ENCODE data around the gene KIF23. TPM values are rescaled to one million over a fixed set of nuclear protein-coding genes. Genes with fewer than 3 reads are reported as not detected.
"Not testable (repeated sequence)": the region's sequence is repeated elsewhere in the genome, so short reads cannot be mapped to it uniquely, and the experiment has no call there.

KIF23 gene
- polyA plus RNA-seq, 2 of the 4 experiments (the other 2 are of a cell fraction) = 81.8 to 117 TPM

DNA sequence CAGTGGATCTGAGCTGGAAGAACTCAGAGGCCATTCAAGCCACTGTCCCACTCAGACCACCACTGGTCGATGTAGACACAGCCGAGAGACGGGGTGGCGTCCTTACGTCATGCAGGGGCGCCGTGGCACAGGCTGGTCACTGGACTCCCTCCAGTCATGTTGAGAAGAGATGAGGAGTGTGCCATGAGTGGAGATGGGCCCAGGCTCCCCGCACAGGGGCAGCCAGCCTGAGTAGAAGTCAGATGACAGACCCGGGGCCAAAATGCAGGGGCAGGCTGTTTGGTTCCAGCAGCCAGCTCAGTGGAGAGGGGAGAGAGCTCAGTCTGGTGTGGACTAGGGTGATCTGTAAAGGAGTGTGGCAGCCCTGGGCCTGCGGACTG lies 33.4 kb upstream of the KIF23 start:
- no peak for FAIRE-seq

DNA sequence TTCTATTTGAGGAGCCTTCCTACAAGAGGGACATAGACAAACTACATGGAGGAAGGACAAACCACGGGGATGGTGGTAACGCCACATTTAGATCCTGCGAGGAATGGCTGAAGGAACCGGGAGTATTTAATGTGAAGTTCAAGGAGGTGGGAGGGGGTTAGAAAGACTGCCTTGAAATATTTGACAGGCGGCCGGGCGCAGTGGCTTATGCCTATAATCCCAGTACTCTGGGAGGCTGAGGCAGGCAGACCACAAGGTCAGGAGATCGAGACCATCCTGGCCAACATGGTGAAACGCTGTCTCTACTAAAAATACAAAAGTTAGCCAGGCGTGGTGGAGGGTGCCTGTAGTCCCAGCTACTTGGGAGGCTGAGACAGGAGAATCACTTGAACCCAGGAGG lies 32.0 kb upstream of the KIF23 start:
- 95% methylated on average over 10 of the region's 10 CpGs for WGBS (ENCODE audit: missing lambda C conversion rate)
- POLR2A ChIA-PET; ATAC-seq; H3K4me2 ChIP-seq; DNase-seq (ENCODE audit: low read depth in 1 of 2, low spot score in 1 of 2); H3K27ac ChIP-seq; H3K4me1 ChIP-seq; H3K4me3 ChIP-seq; FAIRE-seq; H3K9me3 ChIP-seq: not testable (repeated sequence)
- CTCF ChIA-PET = interaction anchor here (1.2 to 9.2 kb wide), 4 partner anchors 12 to 323 kb away, joined by 3 to 83 read pairs (median 4); partner anchors contain the start of gene GLCE

More for the DNA sequence above, 33.4 kb upstream of the KIF23 start:
- Histone ChIP-seq H3K27ac (no peak overlapping the region), H3K4me2 (no peak overlapping the region), H3K9me3 (no peaks in the 10 kb centered on the region), H3K4me1 (peaks cover 9% of the 10 kb centered on the region), H3K4me3 (no peak overlapping the region)
- ATAC-seq (peak in 1 of 2 experiments; percentile 12; a peak in 2 of 6 replicates), DNase-seq (ENCODE audit: low read depth in 1 of 2, low spot score in 1 of 2) (no peak)
- ChIA-PET POLR2A (no interaction called here), CTCF (interaction anchor here (1.2 to 9.2 kb wide), 5 partner anchors 9 to 322 kb away, joined by 3 to 83 read pairs (median 5); partner anchors contain the start of gene GLCE)
- TF ChIP-seq FOXS1 (CRISPR knock-in tag; IDR thresholded peaks at IDR 0.05) = no peak
- TF ChIP-seq FOSL2 (IDR thresholded peaks at IDR 0.05) = no peak
- TF ChIP-seq FOSL2 (CRISPR knock-in tag; IDR thresholded peaks at IDR 0.05) = no peak
- TF ChIP-seq RCOR1 (IDR thresholded peaks at IDR 0.05; ENCODE audit: low read depth, low read length) = no peak
- TF ChIP-seq, protein P1, sequence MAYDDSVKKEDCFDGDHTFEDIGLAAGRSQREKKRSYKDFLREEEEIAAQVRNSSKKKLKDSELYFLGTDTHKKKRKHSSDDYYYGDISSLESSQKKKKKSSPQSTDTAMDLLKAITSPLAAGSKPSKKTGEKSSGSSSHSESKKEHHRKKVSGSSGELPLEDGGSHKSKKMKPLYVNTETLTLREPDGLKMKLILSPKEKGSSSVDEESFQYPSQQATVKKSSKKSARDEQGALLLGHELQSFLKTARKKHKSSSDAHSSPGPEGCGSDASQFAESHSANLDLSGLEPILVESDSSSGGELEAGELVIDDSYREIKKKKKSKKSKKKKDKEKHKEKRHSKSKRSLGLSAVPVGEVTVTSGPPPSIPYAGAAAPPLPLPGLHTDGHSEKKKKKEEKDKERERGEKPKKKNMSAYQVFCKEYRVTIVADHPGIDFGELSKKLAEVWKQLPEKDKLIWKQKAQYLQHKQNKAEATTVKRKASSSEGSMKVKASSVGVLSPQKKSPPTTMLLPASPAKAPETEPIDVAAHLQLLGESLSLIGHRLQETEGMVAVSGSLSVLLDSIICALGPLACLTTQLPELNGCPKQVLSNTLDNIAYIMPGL (CRISPR knock-in tag; IDR thresholded peaks at IDR 0.05; ENCODE audit: borderline replicate concordance) = no peak
- TF ChIP-seq HEYL (CRISPR knock-in tag; IDR thresholded peaks at IDR 0.05) = no peak
- TF ChIP-seq MAZ (IDR thresholded peaks at IDR 0.05; ENCODE audit: borderline replicate concordance, low read depth, low read length) = no peak
- no peak for TF ChIP-seq TFCP2L1 (CRISPR knock-in tag; IDR thresholded peaks at IDR 0.05)
- TF ChIP-seq, protein P2, sequence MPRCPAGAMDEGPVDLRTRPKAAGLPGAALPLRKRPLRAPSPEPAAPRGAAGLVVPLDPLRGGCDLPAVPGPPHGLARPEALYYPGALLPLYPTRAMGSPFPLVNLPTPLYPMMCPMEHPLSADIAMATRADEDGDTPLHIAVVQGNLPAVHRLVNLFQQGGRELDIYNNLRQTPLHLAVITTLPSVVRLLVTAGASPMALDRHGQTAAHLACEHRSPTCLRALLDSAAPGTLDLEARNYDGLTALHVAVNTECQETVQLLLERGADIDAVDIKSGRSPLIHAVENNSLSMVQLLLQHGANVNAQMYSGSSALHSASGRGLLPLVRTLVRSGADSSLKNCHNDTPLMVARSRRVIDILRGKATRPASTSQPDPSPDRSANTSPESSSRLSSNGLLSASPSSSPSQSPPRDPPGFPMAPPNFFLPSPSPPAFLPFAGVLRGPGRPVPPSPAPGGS (IDR thresholded peaks at IDR 0.05) = no peak
- TF ChIP-seq, protein P3, sequence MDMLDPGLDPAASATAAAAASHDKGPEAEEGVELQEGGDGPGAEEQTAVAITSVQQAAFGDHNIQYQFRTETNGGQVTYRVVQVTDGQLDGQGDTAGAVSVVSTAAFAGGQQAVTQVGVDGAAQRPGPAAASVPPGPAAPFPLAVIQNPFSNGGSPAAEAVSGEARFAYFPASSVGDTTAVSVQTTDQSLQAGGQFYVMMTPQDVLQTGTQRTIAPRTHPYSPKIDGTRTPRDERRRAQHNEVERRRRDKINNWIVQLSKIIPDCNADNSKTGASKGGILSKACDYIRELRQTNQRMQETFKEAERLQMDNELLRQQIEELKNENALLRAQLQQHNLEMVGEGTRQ (IDR thresholded peaks at IDR 0.05) = no peak
- no peak for TF ChIP-seq POLR2A (IDR thresholded peaks at IDR 0.05; ENCODE audit: low read length)
- TF ChIP-seq, protein P4, sequence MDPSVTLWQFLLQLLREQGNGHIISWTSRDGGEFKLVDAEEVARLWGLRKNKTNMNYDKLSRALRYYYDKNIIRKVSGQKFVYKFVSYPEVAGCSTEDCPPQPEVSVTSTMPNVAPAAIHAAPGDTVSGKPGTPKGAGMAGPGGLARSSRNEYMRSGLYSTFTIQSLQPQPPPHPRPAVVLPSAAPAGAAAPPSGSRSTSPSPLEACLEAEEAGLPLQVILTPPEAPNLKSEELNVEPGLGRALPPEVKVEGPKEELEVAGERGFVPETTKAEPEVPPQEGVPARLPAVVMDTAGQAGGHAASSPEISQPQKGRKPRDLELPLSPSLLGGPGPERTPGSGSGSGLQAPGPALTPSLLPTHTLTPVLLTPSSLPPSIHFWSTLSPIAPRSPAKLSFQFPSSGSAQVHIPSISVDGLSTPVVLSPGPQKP (IDR thresholded peaks at IDR 0.05; ENCODE audit: low read depth, low read length) = no peak
- TF ChIP-seq ZSCAN20 (CRISPR knock-in tag; IDR thresholded peaks at IDR 0.05) = no peak
- TF ChIP-seq ZC3H11A (IDR thresholded peaks at IDR 0.05) = no peak
- TF ChIP-seq NR3C1 (IDR thresholded peaks at IDR 0.05) = no peak
- TF ChIP-seq, protein P5, sequence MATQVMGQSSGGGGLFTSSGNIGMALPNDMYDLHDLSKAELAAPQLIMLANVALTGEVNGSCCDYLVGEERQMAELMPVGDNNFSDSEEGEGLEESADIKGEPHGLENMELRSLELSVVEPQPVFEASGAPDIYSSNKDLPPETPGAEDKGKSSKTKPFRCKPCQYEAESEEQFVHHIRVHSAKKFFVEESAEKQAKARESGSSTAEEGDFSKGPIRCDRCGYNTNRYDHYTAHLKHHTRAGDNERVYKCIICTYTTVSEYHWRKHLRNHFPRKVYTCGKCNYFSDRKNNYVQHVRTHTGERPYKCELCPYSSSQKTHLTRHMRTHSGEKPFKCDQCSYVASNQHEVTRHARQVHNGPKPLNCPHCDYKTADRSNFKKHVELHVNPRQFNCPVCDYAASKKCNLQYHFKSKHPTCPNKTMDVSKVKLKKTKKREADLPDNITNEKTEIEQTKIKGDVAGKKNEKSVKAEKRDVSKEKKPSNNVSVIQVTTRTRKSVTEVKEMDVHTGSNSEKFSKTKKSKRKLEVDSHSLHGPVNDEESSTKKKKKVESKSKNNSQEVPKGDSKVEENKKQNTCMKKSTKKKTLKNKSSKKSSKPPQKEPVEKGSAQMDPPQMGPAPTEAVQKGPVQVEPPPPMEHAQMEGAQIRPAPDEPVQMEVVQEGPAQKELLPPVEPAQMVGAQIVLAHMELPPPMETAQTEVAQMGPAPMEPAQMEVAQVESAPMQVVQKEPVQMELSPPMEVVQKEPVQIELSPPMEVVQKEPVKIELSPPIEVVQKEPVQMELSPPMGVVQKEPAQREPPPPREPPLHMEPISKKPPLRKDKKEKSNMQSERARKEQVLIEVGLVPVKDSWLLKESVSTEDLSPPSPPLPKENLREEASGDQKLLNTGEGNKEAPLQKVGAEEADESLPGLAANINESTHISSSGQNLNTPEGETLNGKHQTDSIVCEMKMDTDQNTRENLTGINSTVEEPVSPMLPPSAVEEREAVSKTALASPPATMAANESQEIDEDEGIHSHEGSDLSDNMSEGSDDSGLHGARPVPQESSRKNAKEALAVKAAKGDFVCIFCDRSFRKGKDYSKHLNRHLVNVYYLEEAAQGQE (IDR thresholded peaks at IDR 0.05) = no peak
- TF ChIP-seq TP53 (CRISPR knock-in tag; IDR thresholded peaks at IDR 0.05) = no peak
- no peak for TF ChIP-seq GATA3 (IDR thresholded peaks at IDR 0.05; ENCODE audit: borderline replicate concordance)
- no peak for TF ChIP-seq POLR2AphosphoS2 (conservative IDR thresholded peaks at IDR 0.05; ENCODE audit: low read length)
- 98% methylated on average over 10 of the region's 10 CpGs for WGBS (ENCODE audit: missing lambda C conversion rate)

DNA sequence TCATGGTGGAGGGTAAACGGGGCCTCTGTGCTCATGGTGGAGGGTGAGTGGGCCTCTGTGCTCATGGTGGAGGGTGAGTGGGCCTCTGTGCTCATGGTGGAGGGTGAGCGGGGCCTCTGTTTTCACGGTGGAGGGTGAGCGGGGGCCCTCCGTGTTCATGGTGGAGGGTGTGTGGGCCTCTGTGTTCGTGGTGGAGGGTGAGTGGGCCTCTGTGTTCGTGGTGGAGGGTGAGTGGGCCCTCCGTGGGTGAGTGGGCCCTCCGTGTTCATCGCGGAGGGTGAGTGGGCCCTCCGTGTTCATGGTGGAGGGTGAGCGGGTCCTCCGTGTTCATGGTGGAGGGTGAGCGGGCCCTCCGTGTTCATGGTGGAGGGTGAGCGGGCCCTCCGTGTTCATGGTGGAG lies 30.1 kb upstream of the KIF23 start:
- 96% methylated on average over 14 of the region's 18 CpGs for WGBS (ENCODE audit: missing lambda C conversion rate)
- FAIRE-seq; H3K4me3 ChIP-seq; H3K9me3 ChIP-seq; DNase-seq (ENCODE audit: low read depth in 1 of 2, low spot score in 1 of 2); ATAC-seq; H3K27ac ChIP-seq; H3K4me2 ChIP-seq; POLR2A ChIA-PET: not testable (repeated sequence)
- H3K4me1 ChIP-seq = peaks cover 16% of the 10 kb centered on the region
- CTCF ChIA-PET = interaction anchor here (1.7 kb wide), 1 partner anchor 11 kb away, joined by 19 read pairs; no protein-coding TSS in a partner anchor

All from A549 (cell line).